Measurements from ENCODE around the gene PRSS8. TPM values are rescaled to one million over a fixed set of nuclear protein-coding genes. Genes with fewer than 3 reads are reported as not detected.

PRSS8 gene
- total RNA-seq, 1 donor from 2014 or later: 84.7 TPM

DNA sequence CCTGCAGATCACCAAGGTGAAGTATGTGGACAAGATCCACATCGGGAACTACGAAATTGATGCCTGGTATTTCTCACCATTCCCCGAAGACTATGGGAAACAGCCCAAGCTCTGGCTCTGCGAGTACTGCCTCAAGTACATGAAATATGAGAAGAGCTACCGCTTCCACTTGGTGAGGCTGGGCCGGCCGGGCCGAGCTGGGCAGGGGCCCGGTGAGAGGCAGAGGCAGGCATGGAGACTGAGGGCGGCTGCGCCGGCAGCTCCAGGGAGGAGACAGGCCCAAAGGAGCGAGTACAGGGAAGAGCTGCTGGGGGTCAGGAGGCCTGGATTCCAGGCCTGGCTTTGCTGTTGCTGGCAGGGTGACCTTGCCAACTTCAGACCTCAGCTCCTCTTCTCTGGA is 8.3 kb downstream of the PRSS8 start:
- Mint-ChIP-seq H3K27me3 (no peaks in the 10 kb centered on the region), H3K4me3 (no peak overlapping the region), H3K36me3 (peaks cover 6% of the 10 kb centered on the region), H3K4me1 (ENCODE audit: unreplicated experiment) (peaks cover 5% of the 10 kb centered on the region), H3K27ac (no peak overlapping the region), H3K9me3 (no peaks in the 10 kb centered on the region)
- TF ChIP-seq, protein P1, sequence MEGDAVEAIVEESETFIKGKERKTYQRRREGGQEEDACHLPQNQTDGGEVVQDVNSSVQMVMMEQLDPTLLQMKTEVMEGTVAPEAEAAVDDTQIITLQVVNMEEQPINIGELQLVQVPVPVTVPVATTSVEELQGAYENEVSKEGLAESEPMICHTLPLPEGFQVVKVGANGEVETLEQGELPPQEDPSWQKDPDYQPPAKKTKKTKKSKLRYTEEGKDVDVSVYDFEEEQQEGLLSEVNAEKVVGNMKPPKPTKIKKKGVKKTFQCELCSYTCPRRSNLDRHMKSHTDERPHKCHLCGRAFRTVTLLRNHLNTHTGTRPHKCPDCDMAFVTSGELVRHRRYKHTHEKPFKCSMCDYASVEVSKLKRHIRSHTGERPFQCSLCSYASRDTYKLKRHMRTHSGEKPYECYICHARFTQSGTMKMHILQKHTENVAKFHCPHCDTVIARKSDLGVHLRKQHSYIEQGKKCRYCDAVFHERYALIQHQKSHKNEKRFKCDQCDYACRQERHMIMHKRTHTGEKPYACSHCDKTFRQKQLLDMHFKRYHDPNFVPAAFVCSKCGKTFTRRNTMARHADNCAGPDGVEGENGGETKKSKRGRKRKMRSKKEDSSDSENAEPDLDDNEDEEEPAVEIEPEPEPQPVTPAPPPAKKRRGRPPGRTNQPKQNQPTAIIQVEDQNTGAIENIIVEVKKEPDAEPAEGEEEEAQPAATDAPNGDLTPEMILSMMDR (conservative IDR thresholded peaks at IDR 0.05): no peak
- DNase-seq (ENCODE audit: extremely low spot score, unreplicated experiment): no peak

DNA sequence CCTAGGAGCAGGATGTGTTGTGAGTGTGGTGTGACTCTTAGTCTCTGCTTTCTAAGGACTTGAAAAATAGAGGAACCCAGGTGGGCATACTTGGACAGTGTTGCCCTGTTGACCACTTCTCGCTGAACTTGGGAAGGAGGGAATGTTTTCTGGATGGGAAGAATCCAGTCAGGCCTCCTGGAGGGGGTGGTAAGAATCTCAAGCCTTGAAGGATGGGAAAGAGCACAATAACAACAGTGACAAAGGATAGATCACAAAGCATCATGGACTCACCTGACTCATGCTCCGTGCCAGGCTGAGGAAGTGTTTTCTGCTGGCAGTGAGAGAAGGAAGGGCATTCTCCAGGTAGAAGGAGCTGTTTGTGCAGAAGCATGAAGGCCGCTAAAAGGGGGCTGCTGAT is 9.7 kb downstream of the PRSS8 start:
- peaks cover 5% of the 10 kb centered on the region for H3K4me1 Mint-ChIP-seq (ENCODE audit: unreplicated experiment)
- TF ChIP-seq, protein P1 (conservative IDR thresholded peaks at IDR 0.05): no peak
- no peaks in the 10 kb centered on the region for H3K27me3 Mint-ChIP-seq
- H3K36me3 Mint-ChIP-seq: peaks cover 3% of the 10 kb centered on the region
- peak overlapping the region; percentile 21 for H3K27ac Mint-ChIP-seq
- no peak for DNase-seq (ENCODE audit: extremely low spot score, unreplicated experiment)
- no peaks in the 10 kb centered on the region for H3K9me3 Mint-ChIP-seq
- no peak overlapping the region for H3K4me3 Mint-ChIP-seq

DNA sequence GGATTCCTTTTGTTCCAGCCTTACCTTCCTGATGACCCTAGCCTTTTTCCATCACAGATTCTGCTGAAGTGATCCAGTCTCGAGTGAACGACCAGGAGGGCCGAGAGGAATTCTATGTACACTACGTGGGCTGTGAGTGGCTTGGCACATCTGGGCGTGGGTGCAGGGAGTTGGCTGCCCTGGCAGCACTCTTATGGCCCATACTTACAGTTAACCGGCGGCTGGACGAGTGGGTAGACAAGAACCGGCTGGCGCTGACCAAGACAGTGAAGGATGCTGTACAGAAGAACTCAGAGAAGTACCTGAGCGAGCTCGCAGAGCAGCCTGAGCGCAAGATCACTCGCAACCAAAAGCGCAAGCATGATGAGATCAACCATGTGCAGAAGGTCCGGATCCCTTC is 15.4 kb downstream of the PRSS8 start:
- TF ChIP-seq, protein P1 (conservative IDR thresholded peaks at IDR 0.05): no peak
- peaks cover 13% of the 10 kb centered on the region for H3K36me3 Mint-ChIP-seq
- H3K4me1 Mint-ChIP-seq (ENCODE audit: unreplicated experiment): peaks cover 8% of the 10 kb centered on the region
- H3K27me3 Mint-ChIP-seq: no peaks in the 10 kb centered on the region
- no peak for DNase-seq (ENCODE audit: extremely low spot score, unreplicated experiment)
- H3K27ac Mint-ChIP-seq: no peak overlapping the region
- no peak overlapping the region for H3K4me3 Mint-ChIP-seq
- no peaks in the 10 kb centered on the region for H3K9me3 Mint-ChIP-seq

DNA sequence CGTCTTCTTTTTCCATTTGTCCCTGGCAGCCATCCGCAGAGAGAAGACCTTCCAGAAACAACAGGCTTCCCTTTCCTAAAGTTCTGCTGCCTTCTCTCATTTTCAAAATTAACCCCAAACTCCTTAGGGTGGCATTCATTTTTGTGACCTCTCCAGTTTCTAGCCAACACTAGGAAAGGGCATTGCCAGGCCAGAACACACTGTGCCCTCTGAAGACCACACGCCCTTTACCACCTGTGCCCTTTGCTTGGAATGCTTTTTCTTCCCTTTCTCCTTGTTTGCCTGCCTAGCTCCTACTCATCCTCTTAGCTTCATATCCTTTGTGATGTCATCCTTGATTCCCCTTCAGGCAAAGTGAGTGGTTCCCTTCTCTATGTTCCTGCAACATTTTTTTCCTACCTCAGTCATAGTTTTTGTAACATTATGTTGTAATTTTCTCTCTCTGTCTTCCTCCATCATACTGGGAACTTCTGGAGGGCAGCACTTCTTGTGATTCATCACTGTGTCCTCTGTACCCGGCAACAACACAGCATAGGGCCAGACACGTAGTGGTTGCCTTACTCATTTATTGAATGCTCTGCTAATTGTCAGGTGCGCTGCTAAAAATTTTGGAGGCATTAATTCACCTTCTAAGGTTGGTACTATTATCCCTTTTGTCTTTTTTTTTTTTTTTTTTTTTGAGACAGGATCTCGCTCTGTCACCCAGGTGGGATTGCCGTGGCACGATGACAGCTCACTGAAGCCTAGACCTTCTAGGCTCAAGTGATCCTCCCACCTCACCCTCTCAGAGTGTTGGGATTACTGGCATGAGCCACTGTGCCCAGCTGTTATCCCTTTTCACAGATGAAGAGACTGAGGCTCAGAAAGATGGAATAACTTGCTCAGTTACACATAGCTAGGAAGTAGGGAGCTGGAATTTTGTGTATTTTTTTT is 17.0 kb downstream of the PRSS8 start:
- H3K4me1 Mint-ChIP-seq (ENCODE audit: unreplicated experiment): peaks cover 8% of the 10 kb centered on the region
- peak overlapping the region; percentile 88 for H3K4me3 Mint-ChIP-seq
- peak overlapping the region; percentile 95 for H3K27ac Mint-ChIP-seq
- TF ChIP-seq, protein P1 (conservative IDR thresholded peaks at IDR 0.05): no peak
- no peak for DNase-seq (ENCODE audit: extremely low spot score, unreplicated experiment)
- peaks cover 16% of the 10 kb centered on the region for H3K36me3 Mint-ChIP-seq
- H3K27me3 Mint-ChIP-seq: no peaks in the 10 kb centered on the region
- H3K9me3 Mint-ChIP-seq: no peaks in the 10 kb centered on the region

DNA sequence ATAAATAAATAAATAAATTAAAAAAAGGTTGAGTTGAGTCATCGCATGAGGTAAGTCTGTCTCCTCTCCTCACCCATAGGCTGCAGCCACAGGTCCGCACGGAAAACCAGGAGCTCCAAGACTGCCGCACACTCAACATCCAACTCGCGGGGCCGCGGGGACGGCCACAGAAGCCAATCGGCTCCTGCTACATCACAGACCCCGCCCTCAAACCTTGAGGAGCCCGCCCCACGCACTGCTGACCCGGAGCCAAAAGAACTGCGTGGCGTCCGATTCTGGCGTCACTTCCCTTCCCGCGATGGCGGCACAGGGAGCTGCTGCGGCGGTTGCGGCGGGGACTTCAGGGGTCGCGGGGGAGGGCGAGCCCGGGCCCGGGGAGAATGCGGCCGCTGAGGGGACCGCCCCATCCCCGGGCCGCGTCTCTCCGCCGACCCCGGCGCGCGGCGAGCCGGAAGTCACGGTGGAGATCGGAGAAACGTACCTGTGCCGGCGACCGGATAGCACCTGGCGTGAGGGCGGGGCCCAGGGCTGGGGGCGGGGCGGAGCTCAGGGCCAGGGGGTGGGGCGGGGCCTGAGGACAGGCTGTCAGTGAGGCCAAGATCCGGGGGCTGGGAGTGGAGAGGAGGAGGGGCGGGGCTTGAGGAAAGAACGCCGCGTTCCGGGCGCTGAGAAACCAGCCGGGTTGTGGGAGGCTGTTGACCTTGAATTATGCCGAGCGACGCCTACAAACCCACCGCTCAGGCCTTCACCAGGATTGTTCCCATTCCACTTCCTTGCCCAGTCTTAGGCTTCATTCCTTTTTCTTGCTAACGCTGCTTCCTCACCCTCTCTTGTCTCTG is 17.9 kb downstream of the PRSS8 start, which contains the start of gene KAT8:
Gene KAT8, plus strand, starts transcription at position 281 of the 839 bp plus-strand sequence. Its CDS starts 18 bp downstream, at position 299.
- TF ChIP-seq, protein P1 (conservative IDR thresholded peaks at IDR 0.05): no peak
- peak; percentile 97 for DNase-seq (ENCODE audit: extremely low spot score, unreplicated experiment)
- H3K27me3 Mint-ChIP-seq: no peaks in the 10 kb centered on the region
- H3K36me3 Mint-ChIP-seq: peaks cover 17% of the 10 kb centered on the region
- H3K4me1 Mint-ChIP-seq (ENCODE audit: unreplicated experiment): peaks cover 8% of the 10 kb centered on the region
- H3K9me3 Mint-ChIP-seq: no peaks in the 10 kb centered on the region
- peak within 1 kb of the TSS; percentile 95 for H3K27ac Mint-ChIP-seq
- H3K4me3 Mint-ChIP-seq: peak within 1 kb of the TSS; percentile 88

Measured in type B pancreatic cell (in vitro differentiated cells).